ENCODE data around the gene ANKUB1. TPM values are rescaled to one million over a fixed set of nuclear protein-coding genes. Genes with fewer than 3 reads are reported as not detected.
A peak's percentile ranks its signal among the peaks of the same experiment; 100 is the strongest.
"Not testable (repeated sequence)": the region's sequence is repeated elsewhere in the genome, so short reads cannot be mapped to it uniquely, and the experiment has no call there.

ANKUB1 gene
- not detected for total RNA-seq
- polyA plus RNA-seq, result under 1 TPM in 2 of 3 donors, not detected in 1; 0.03 to 0.10 TPM
- long read RNA-seq, donor 1, result 0 reads
- long read RNA-seq, donor 2, result 0 reads

GRCh38 chr3:149792452-149793270 lies at the start of gene ANKUB1:
ANKUB1 (minus strand) TSS chr3:149792554; CDS start chr3:149792366, 188 bp downstream.
- TF ChIP-seq, protein P1, sequence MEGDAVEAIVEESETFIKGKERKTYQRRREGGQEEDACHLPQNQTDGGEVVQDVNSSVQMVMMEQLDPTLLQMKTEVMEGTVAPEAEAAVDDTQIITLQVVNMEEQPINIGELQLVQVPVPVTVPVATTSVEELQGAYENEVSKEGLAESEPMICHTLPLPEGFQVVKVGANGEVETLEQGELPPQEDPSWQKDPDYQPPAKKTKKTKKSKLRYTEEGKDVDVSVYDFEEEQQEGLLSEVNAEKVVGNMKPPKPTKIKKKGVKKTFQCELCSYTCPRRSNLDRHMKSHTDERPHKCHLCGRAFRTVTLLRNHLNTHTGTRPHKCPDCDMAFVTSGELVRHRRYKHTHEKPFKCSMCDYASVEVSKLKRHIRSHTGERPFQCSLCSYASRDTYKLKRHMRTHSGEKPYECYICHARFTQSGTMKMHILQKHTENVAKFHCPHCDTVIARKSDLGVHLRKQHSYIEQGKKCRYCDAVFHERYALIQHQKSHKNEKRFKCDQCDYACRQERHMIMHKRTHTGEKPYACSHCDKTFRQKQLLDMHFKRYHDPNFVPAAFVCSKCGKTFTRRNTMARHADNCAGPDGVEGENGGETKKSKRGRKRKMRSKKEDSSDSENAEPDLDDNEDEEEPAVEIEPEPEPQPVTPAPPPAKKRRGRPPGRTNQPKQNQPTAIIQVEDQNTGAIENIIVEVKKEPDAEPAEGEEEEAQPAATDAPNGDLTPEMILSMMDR (IDR thresholded peaks at IDR 0.05 in 8 of 11, conservative IDR thresholded peaks at IDR 0.05 in 3 of 11), result no peak
- TF ChIP-seq POLR2A (IDR thresholded peaks at IDR 0.05) (no peak), POLR2AphosphoS5 (IDR thresholded peaks at IDR 0.05) (no peak)
- Histone ChIP-seq H3K4me3 (no peak within 1 kb of the TSS), H3K27ac (no peak within 1 kb of the TSS), H3K9me3 (no peaks in the 10 kb centered on the region), H3K27me3 (replicated peaks in 1 of 7) (peaks cover 0 to 12% (median 3%) of the 10 kb centered on the region in 7 donors), H3K4me1 (no peaks in the 10 kb centered on the region), H3K36me3 (no peaks in the 10 kb centered on the region)
- no peak for DNase-seq
- intact Hi-C loops (cut with DNase I; ENCODE audit: low total_unique reads), result no loop called here
- WGBS, 5 donors, result 87 to 96% (median 93%) methylated on average over 4 of the region's 4 CpGs

GRCh38 chr3:149839896-149840295 lies 47.5 kb upstream of the ANKUB1 start:
- DNase-seq, result no peak
- intact Hi-C loops (cut with DNase I; ENCODE audit: low total_unique reads), result no loop called here
- H3K36me3 ChIP-seq, result peaks cover 0 to 24% (median 3%) of the 10 kb centered on the region in 6 donors
- H3K27ac ChIP-seq, result peak overlapping the region in 1 of 8 donors; percentile 9
- 80 to 83% (median 83%) methylated on average over 3 of the region's 3 CpGs for WGBS, 5 donors
- H3K27me3 ChIP-seq (replicated peaks in 1 of 7), result no peaks in the 10 kb centered on the region
- TF ChIP-seq, protein P1 (IDR thresholded peaks at IDR 0.05 in 8 of 11, conservative IDR thresholded peaks at IDR 0.05 in 3 of 11), result no peak
- TF ChIP-seq POLR2AphosphoS5 (IDR thresholded peaks at IDR 0.05), result no peak
- TF ChIP-seq POLR2A (IDR thresholded peaks at IDR 0.05), result no peak
- peaks cover 0 to 44% (median 17%) of the 10 kb centered on the region in 6 donors for H3K4me1 ChIP-seq
- peaks cover 0 to 43% (median 33%) of the 10 kb centered on the region in 8 donors for H3K9me3 ChIP-seq
- no peak overlapping the region for H3K4me3 ChIP-seq

DNA sequence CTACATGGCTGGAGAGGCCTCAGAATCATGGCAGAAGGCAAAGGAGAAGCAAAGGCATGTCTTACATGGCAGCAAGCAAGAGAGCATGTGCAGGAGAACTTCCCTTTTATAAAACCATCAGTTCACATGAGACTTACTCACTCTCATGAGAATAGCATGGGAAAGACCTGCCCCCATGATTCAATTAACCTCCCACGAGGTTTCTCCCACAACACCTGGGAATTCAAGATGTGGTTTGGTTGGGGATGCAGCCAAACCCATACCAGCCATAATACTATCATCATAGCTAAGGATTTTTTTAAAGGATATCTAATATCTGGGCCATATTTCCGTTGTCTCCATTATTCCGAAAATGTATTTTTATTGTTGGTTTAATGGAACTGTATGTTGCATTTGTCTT lies 47.1 kb upstream of the ANKUB1 start:
- peaks cover 0 to 28% (median 3%) of the 10 kb centered on the region in 6 donors for H3K36me3 ChIP-seq
- intact Hi-C loops (cut with DNase I; ENCODE audit: low total_unique reads); DNase-seq; H3K4me3 ChIP-seq; H3K27me3 ChIP-seq (replicated peaks in 1 of 7): not testable (repeated sequence)
- peak overlapping the region in 1 of 8 donors; percentile 9 for H3K27ac ChIP-seq
- peaks cover 0 to 41% (median 15%) of the 10 kb centered on the region in 6 donors for H3K4me1 ChIP-seq
- peaks cover 0 to 47% (median 38%) of the 10 kb centered on the region in 8 donors for H3K9me3 ChIP-seq
- WGBS, 5 donors, result 90 to 93% (median 93%) methylated on average over 3 of the region's 3 CpGs

- intact Hi-C loops (cut with DNase I; ENCODE audit: low total_unique reads); H3K4me3 ChIP-seq; DNase-seq; H3K27me3 ChIP-seq (replicated peaks in 1 of 7); H3K27ac ChIP-seq: not testable (repeated sequence)
- Histone ChIP-seq H3K4me1 (peaks cover 0 to 31% (median 13%) of the 10 kb centered on the region in 6 donors), H3K9me3 (peaks cover 0 to 57% (median 47%) of the 10 kb centered on the region in 8 donors), H3K36me3 (peaks cover 0 to 32% (median 3%) of the 10 kb centered on the region in 6 donors)
- 88 to 100% (median 94%) methylated on average over 1 to 3 of the region's 3 CpGs for WGBS, 5 donors
These were observed 46.1 kb upstream of the ANKUB1 start for GRCh38 chr3:149838491-149838890.

- no peak overlapping the region for H3K4me3 ChIP-seq
- TF ChIP-seq, protein P1 (IDR thresholded peaks at IDR 0.05 in 8 of 11, conservative IDR thresholded peaks at IDR 0.05 in 3 of 11), result no peak
- TF ChIP-seq POLR2A (IDR thresholded peaks at IDR 0.05) (no peak), POLR2AphosphoS5 (IDR thresholded peaks at IDR 0.05) (no peak)
- peaks cover 0 to 57% (median 1%) of the 10 kb centered on the region in 6 donors for H3K36me3 ChIP-seq
- WGBS, 5 donors, result 93 to 100% (median 94%) methylated on average over 2 of the region's 2 CpGs
- no peak for DNase-seq
- H3K27me3 ChIP-seq (replicated peaks in 1 of 7), result no peaks in the 10 kb centered on the region
- H3K9me3 ChIP-seq, result peaks cover 7 to 93% (median 82%) of the 10 kb centered on the region in 8 donors
- intact Hi-C loops (cut with DNase I; ENCODE audit: low total_unique reads), result no loop called here
- no peak overlapping the region for H3K27ac ChIP-seq
- H3K4me1 ChIP-seq, result no peaks in the 10 kb centered on the region
These were observed 40.9 kb upstream of the ANKUB1 start for GRCh38 chr3:149833241-149833640.

All from spleen (tissue), 13 donors.